NCI-H1930 (cell line): Measurements from ENCODE around the gene GRK5.

Source experiments
- DNase-seq, 2 experiments: peaks; one replicate each; lab custom pipeline; 2025; lab: John Stamatoyannopoulos, UW

GRK5 gene

DNA sequence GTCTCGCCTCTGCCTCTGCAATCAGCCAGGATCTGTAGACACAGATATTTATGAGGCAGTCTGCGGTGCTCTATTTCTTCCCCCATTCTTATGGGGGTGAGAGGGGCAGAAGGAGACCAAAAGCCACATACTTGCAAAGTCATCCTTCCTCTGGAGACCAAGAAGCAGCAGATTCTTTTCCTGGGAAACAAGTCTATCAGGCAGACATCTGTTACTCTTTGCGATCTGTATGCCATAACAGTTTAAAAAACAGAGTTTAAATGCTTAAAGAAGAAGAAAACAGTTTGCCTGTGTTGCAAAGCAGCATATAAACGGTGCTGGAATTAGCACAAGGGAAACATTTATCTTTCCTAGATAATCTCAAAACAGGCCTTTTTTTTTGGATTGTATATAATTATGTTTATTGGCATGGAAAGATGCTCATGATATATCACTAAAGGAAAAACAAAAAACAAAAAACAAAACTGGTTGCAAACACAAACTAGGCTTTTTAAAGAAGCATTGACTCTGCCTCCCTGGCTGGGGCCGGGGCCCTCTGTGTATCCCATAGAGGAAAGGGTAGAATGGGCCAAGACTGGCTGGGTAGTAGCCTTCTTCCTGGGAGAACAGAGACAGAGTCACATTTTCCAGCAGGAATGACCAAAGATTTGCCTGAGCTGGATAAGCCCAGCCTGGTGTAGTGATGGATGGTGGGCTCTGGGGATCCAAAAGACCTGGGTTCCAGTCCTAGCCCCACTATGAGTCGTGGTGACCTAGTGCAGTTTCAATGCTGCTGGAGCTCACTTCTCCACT is 284.8 kb downstream of the GRK5 start:
- DNase-seq = no peak

GRCh38 chr10:119493155-119493554 is 285.8 kb downstream of the GRK5 start:
- DNase-seq = no peak

DNA sequence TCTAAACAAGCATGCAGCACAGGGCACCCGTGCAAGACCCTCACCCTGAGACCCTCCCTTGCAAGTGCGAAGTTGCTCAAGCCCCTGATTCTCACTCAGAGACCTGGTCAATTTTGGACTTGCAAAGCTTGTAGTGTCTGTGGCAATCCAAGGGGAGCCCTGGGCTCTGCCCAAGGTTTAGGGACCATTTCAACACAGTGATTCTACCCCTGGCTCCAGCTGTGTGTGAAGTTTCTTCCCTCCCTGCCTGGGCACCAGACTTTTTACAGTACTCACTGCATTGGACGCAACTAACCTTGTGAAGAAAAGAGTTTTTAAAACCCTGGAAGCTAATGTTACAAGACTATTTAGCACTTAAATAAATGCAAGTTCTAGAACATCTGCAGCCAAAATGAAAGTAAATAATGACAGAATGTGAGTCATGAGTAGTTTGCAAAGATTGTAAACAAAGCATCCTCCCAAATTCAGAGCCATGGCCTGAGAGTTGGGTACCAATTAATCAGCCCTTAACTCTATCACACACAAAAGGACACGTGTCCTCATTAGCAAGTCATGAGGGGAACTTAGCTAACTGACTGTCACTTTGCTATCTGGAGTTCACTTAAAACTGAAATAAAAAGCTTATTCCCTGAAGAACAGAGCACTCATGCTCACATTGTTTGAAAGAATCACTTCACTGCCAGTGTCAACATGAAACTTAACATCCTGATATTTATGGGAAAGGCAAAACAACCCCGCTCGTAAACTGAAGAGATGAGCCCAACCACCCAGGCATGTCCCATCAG is 287.1 kb downstream of the GRK5 start:
- no peak for DNase-seq

GRCh38 chr10:119495021-119495505 is 287.7 kb downstream of the GRK5 start:
- DNase-seq = no peak

- DNase-seq = no peak
Measured at GRCh38 chr10:119495545-119495944, 288.2 kb downstream of the GRK5 start.

DNA sequence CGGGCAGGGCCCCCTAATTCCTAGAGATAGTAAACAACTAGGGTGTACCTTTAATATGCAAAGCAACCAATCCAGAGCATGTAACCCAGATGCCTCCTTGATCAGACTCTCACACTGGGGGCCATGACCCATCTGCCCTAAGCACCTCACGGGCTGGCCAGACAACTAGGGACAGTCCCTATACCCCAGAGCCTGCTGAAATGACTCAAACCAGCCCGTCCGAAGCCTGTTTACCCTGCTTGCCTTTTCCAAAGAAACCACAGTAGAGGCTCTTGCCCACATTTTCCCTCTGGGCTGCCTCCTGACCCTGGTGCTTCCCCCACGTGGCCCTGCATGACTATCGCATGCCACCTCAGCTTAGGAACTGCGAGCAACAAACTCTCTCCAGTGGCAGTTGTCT is 288.9 kb downstream of the GRK5 start:
- no peak for DNase-seq

DNA sequence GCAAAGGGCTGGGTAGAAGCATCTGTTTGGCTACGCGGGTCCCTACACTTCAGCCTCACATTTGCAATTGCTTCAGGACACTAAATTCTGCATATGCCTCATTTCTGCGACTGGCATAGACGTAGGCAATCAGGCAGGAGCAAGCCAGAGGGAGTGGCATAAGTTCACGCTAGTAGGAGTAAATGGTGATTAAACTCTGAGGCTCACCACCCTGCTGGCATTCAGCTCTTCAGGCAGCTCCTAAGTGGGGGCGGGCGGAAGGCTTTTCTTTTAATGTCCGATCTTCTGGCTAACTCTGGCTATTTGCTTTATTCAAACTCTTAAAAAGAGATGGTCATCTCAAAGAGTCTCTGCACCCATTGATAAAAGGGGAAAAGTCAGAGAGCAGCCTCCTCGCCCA is 289.9 kb downstream of the GRK5 start:
- DNase-seq = no peak

- DNase-seq = no peak
Measured at GRCh38 chr10:119498889-119499676, 291.7 kb downstream of the GRK5 start.

DNA sequence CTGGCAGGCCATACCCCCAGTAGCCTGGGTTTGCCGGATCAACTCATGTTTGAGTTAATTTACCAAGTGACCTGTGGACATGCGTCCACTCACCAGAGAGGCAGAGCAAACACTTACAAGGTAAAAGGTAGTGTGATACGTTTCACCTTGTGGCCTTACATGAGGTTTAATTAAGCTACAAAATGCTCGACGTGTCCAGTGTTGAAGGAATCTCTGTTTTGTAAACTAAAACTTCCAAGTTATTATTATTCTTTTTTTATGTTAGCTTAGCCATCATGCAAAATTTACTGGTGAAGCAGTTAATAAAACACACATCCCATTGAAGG is 292.3 kb downstream of the GRK5 start:
- DNase-seq = no peak

DNA sequence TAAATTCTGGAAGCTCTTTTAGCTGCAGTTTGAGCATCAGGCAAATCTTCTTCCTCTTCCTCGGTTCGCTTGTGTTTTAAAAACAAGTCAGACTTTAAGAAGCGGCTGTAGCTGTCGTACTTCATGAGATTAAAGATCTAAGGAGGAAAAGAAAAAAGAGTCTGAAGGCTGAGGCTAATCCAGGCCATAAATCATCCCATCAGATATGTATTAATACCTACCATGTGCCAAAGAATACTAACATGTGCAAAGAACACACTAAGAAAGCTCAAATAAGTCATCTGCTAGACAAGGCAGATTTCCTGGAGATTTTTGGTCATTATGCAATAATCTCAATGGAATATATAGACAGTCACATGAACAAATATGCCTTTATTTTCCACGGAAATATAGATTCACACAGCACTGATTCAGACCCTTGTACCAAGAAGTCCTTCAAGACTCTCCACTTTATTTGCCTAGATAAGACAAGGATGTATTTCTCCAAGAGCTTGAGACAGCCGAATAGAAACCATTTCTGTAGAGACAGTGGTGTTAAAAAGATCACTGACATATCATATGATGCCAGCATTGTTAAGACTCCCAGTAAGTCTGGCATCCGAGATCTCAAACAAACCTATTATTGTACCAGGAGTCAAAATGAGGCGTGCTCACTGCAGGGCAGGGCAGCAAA is 292.9 kb downstream of the GRK5 start:
- no peak for DNase-seq

DNA sequence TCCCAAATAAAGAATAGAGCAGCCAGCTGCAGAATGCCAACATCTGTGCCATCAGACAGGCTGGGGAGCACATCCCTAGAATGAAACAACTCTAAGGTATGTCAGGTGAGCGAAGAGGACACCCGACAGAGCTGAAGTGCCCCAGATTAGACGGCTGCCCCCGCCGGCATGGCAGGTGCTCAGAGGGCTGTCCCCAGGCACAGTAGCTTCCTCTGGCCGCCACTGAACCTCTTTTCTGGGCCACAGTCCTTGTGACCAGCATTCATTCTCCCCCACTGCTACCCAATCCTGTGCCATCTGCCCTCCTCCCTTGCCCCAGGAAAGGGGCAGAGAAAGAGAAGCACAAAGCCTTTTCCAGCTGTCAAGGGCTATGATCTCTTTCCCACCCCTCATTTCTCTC is 293.4 kb downstream of the GRK5 start:
- DNase-seq = no peak

GRCh38 chr10:119501690-119502089 is 294.3 kb downstream of the GRK5 start:
- DNase-seq = no peak

GRCh38 chr10:119502209-119502608 is 294.8 kb downstream of the GRK5 start:
- no peak for DNase-seq

- no peak for DNase-seq
Measured at GRCh38 chr10:119502618-119503155, 295.3 kb downstream of the GRK5 start.

DNA sequence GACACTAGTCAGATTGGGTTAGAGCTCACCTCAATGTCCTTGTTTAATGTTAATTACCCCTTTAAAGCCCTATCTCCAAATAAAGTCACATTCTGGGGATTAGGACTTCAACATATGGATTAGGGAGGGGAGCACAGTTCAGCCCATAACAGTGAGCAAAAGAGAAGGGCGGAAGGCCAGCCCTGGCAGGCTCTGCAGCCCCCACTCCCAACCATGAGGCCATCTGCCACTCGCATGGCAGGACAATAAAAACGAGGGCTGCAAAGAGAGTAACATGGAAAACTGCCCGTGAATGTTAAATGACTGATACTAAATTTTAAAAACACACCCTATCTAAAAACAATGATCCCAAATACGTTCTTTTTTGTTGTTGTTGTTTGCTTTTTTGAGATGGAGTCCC is 296.4 kb downstream of the GRK5 start:
- no peak for DNase-seq

- DNase-seq = no peak
Measured at GRCh38 chr10:119504651-119505050, 297.3 kb downstream of the GRK5 start.

- no peak for DNase-seq
Measured at GRCh38 chr10:119505131-119505551, 297.8 kb downstream of the GRK5 start.
